NCI-H128 (cell line): ENCODE measurements around the gene TLCD3A.
"Not testable (repeated sequence)": the region's sequence is repeated elsewhere in the genome, so short reads cannot be mapped to it uniquely, and the experiment has no call there.

Source experiments
- DNase-seq: peaks from one replicate; lab custom pipeline; 2025; ENCODE audit not compliant: unreplicated experiment; lab: John Stamatoyannopoulos, UW

Gene TLCD3A

GRCh38 chr17:732067-732901, at the start of gene TLCD3A:
TLCD3A (plus strand) TSS chr17:732596; CDS start chr17:732648, 52 bp downstream.
- DNase-seq = no peak

- DNase-seq = no peak
These were observed 49.4 kb upstream of the TLCD3A start for GRCh38 chr17:683040-683439.

GRCh38 chr17:683499-684254, 48.7 kb upstream of the TLCD3A start:
- DNase-seq = no peak

GRCh38 chr17:685006-685405, 47.4 kb upstream of the TLCD3A start:
- no peak for DNase-seq

GRCh38 chr17:688100-688989, 44.1 kb upstream of the TLCD3A start:
- DNase-seq = no peak

- no peak for DNase-seq
These were observed 42.7 kb upstream of the TLCD3A start for GRCh38 chr17:689556-690275.

GRCh38 chr17:690361-690760, 42.0 kb upstream of the TLCD3A start:
- DNase-seq = no peak

GRCh38 chr17:691423-691822, 41.0 kb upstream of the TLCD3A start:
- DNase-seq = no peak

- no peak for DNase-seq
These were observed 40.3 kb upstream of the TLCD3A start for GRCh38 chr17:692116-692515.

GRCh38 chr17:693791-694638, 38.4 kb upstream of the TLCD3A start:
- no peak for DNase-seq

GRCh38 chr17:696369-696768, 36.0 kb upstream of the TLCD3A start:
- DNase-seq = no peak

GRCh38 chr17:697682-698081, 34.7 kb upstream of the TLCD3A start:
- no peak for DNase-seq

GRCh38 chr17:698096-698495, 34.3 kb upstream of the TLCD3A start:
- not testable (repeated sequence) for DNase-seq

- no peak for DNase-seq
These were observed 33.1 kb upstream of the TLCD3A start for GRCh38 chr17:699345-699744.

GRCh38 chr17:700504-701094, 31.8 kb upstream of the TLCD3A start:
- no peak for DNase-seq

GRCh38 chr17:703081-703875, 29.1 kb upstream of the TLCD3A start:
- no peak for DNase-seq

GRCh38 chr17:704111-704864, 28.1 kb upstream of the TLCD3A start:
- no peak for DNase-seq

- no peak for DNase-seq
These were observed 27.4 kb upstream of the TLCD3A start for GRCh38 chr17:705011-705410.
